GM21723 (cell line): ENCODE measurements around the gene UBASH3B.

ENCODE experiments used
- ATAC-seq: cut with Tn5 transposase; IDR thresholded peaks from one replicate; pipeline ENCODE4 v1.9.1; 2021; ENCODE audit warnings: mild to moderate bottlenecking, moderate library complexity; ENCODE audit not compliant: unreplicated experiment

Gene UBASH3B

GRCh38 chr11:122647736-122648275 lies 7.7 kb upstream of the UBASH3B start:
- ATAC-seq = no peak

GRCh38 chr11:122649116-122649515 lies 6.4 kb upstream of the UBASH3B start:
- ATAC-seq = no peak

- ATAC-seq = no peak
Observed at GRCh38 chr11:122650619-122651018, 4.9 kb upstream of the UBASH3B start.

DNA sequence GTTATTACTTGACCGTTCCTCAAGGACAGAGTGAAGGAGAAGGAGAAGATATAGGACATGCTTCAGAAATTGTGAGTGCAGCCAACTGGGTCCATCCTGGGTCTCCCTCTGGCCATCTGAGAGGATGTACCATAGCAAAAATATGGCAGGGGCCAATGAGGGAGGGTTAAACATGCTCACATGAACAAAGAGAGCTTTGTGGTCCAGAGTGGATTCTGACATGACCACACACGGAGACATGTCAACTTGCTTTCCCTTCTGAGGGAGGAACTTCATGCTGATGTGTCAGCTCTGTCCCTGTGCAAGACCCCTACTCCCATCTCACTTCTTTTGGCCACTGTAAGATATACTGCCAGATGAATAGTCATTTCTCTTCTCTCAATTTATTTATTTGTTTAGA lies 3.0 kb upstream of the UBASH3B start:
- no peak for ATAC-seq

- no peak for ATAC-seq
Observed at GRCh38 chr11:122653916-122654585, 1.5 kb upstream of the UBASH3B start.

- ATAC-seq = peak; percentile 48
Observed at GRCh38 chr11:122656073-122656630, 630 bp downstream of the UBASH3B start.

GRCh38 chr11:122656631-122657101 lies 1.1 kb downstream of the UBASH3B start:
- no peak for ATAC-seq

DNA sequence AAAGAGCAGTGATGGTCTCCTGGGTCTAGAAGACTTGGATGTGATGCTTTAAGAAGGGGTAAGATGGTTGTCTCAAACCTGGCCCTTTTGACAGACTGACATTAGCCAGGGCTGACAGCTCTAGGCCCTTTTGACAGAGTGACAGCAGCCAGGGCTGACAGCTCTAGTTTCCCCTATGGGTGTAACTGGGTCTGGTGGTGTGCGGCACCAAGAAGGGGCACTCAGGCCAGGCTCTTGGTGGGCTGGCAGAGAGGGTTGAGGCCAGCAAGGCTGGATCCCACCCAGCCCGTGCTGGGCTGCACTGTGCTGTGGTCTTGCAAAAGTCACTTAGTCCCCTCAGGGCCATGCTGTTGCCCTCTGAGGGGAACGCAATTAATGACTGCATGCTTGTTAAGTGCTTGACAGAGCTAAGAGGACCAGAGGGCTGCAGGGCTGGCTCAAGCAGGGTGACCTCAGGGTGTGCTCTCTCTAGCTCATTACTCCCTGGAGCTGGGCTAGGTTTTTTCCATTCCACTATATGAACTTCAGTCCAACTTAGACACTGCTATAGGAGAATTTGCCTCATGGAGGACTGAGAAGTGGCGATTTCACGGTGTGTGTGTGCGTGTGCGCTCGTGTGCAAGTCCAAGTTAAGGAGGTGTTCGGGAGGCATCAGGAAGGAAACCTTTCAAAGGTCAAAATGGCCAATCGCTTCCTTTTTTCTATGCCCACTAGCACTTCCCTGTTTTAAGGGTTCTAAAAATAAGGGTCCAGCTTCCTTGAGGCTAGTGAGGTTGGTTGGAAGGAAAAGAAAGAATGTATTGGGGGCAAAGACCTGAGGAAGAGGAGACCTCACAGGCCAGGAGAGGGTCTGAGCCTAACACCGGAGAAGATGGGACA lies 4.4 kb downstream of the UBASH3B start:
- no peak for ATAC-seq

DNA sequence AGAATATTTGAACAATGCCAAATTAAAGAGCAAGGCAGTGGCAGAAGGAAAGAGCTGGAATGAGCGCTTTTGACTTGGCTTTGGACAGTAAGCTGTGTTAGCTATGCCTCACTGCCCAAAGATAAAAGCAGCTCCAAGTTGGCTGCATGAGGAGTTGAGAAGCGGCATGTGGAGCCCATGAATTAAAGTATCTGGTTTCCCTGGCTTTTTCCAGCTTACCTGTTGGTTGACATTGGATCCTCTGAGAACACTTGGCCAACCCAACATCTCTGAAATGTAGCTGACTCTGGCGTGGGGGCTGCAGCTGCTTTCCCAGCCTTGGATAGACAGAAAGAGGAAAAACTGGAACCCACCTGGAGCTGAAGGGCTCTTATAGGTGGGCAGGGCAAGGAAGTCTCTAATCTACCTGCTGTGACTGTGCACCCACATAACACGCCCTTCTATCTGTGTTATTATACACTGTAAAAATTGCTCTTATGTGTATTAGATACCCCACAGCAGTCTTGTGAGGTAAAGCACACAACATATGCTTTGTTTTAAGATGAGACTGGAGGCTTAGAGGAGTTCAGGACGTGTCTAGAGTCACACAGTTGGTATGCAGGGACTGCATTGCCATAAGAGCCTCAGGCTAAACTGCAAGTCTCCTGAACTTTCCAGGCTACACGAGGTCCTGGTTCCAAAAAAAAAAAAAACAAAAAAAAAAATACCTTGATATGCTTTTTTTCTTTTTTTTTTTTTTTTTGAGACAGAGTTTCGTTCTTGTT lies 5.8 kb downstream of the UBASH3B start:
- no peak for ATAC-seq

- ATAC-seq = no peak
Observed at GRCh38 chr11:122663056-122663740, 7.7 kb downstream of the UBASH3B start.

DNA sequence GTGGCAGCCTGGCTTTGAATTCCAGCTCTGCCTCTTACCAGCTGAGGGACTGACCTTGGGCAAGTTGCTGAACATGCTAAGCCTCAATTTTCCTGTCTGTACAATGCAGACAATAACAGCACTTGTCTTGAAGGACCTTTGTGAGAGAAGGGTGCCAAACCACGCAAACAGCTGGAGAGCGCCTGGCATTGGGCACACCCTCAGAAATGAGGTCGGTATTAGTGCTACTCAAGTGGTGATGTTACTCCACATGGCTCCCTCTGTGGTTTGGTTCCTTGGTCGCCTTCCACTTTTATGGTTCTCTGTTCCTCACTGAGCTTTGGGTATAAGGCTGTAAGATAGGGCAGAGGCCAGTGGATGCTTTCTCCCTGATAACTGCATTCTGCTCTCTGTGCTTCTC lies 8.2 kb downstream of the UBASH3B start:
- ATAC-seq = no peak

DNA sequence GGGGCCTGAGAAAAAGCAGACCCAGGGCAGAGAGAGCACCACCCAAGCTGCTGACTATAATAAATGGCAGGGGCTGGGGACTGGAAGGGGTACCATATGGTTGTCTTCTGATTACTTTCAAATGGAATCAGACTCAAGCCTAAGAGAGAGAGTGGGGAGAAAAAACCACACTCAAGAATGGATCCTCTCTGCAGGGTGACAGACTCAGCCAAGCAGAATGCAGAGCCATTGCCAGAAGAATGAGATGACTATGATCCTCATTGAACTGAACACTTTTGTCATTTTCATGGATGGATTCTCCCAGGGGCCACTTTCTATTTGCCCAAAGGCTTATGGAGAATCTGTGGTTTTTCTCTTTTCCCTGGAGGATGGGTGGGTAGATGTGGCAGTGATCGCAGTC lies 8.7 kb downstream of the UBASH3B start:
- ATAC-seq = no peak

DNA sequence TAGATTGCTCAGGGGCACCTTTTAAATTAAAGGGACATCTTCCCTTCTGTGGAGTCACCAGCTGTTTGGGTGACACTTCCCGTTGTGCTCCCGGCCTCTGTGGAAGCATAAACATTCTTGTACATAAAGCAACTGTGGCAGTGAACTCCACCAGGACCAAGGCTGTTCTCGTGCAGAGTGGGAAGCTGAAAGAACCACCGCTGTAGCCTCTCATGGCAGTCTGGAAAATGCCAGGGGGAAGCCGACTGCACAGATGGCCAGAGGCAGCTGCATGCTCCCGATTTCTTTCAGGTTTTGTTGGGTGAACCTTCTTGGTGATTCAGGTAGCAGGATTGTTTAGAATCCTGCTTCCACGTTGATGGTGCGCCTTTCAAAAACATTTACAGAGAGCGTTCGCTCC lies 10.3 kb downstream of the UBASH3B start:
- ATAC-seq = no peak

DNA sequence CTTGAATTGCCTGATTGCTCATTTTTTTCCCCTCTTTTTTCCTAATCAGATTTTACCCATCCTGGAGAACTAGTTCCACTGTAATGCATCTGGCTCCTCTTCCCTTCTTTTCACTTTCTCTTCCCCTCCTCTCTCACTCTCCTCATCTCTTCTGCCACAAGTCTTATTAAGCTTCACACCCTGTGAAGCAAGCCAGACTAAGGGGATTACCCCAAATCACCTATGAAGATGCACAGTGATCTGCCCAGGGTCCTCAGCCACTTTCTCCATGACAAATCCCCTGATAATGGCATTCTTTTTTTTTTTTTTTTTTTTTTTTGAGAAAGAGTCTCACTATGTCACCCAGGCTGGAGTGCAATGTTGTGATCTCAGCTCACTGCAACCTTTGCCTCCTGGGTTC lies 11.2 kb downstream of the UBASH3B start:
- no peak for ATAC-seq

DNA sequence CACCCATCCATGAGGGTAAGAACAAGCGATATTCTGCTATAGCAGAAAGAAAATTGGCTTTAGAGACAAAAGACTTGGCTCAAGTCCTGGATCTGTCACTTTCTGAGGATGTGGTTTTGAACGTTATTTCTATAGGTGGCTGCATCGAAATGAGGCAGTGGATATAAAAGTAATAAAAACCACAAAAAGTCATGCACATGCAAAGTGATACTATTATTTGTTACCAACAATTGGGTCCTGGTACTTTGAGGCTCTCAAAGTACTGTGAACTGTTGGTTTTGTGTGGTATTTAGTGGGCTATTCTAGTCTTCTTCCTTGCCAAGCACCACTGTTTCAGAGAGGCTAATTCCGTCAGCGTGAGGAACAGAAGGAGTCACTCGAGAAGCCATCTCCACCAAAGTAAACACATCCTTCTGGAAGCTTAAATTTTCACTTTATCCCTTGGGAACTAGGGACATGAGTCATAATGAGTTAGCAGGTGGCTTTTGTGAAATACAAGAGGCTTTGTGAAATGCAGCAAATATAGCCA lies 13.1 kb downstream of the UBASH3B start:
- no peak for ATAC-seq

- no peak for ATAC-seq
Observed at GRCh38 chr11:122670131-122670530, 14.6 kb downstream of the UBASH3B start.

- no peak for ATAC-seq
Observed at GRCh38 chr11:122671400-122671891, 15.9 kb downstream of the UBASH3B start.

DNA sequence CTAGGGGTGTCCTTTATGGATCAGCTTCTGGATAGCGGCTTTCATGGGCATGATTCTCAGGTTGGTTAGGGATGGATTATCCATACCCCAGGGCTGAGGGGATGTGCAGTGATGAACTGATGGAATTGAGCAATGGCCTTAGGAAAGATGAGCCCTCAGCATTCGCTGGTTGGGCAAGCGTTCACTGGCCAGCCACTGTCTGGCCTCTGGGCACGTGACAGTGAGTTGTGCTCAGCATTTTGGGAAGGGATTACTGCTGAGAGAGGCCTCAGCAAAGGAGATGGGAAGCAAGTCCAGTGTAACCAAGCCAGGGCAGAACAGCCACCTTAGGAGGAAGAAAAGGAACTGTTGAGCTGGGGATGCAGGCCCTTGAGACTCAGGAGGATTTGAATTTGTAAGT lies 17.4 kb downstream of the UBASH3B start:
- ATAC-seq = no peak

- no peak for ATAC-seq
Observed at GRCh38 chr11:122673701-122674100, 18.2 kb downstream of the UBASH3B start.

- ATAC-seq = no peak
Observed at GRCh38 chr11:122676638-122677037, 21.1 kb downstream of the UBASH3B start.
